Liver (tissue), 9 donors: Measurements from ENCODE around the gene E2F7. TPM values are rescaled to one million over a fixed set of nuclear protein-coding genes. Genes with fewer than 3 reads are reported as not detected.

Experiments used
- DNase-seq: peaks from one replicate; pipeline ENCODE4 v3.0.0-alpha.2; 2017; ENCODE audit warnings: low spot score
- H3K27ac ChIP-seq, 2 donors: one replicate each; pipeline ENCODE4 v1.7.0; 2013; ENCODE audit warnings: inconsistent platforms in 2 of 2, low read length in 2 of 2, control low read depth in 1 of 2, low read depth in 1 of 2, mild to moderate bottlenecking in 1 of 2
- H3K27me3 ChIP-seq, 4 donors: one replicate each; pipeline versions ENCODE4 v1.6.1 to v1.7.0; 2013; ENCODE audit warnings: low read length in 3 of 4, inconsistent platforms in 1 of 4, mild to moderate bottlenecking in 1 of 4, moderate library complexity in 1 of 4; ENCODE audit not compliant: control insufficient read depth in 4 of 4, insufficient read depth in 4 of 4
- H3K36me3 ChIP-seq, 4 donors: one replicate each; pipeline versions ENCODE4 v1.6.1 to v1.7.0; 2013; ENCODE audit warnings: low read length in 3 of 4, mild to moderate bottlenecking in 3 of 4, low read depth in 1 of 4, moderate library complexity in 1 of 4; ENCODE audit not compliant: control insufficient read depth in 4 of 4, insufficient read depth in 3 of 4
- H3K4me1 ChIP-seq, 4 donors: one replicate each; pipeline versions ENCODE4 v1.6.1 to v1.7.0; 2013; ENCODE audit warnings: low read length in 3 of 4, mild to moderate bottlenecking in 3 of 4, moderate library complexity in 1 of 4; ENCODE audit not compliant: control insufficient read depth in 4 of 4, insufficient read depth in 4 of 4
- H3K4me3 ChIP-seq, 3 donors: one replicate each; pipeline versions ENCODE4 v1.6.1 to v1.7.0; 2013; ENCODE audit warnings: low read length in 3 of 3, control low read depth in 1 of 3, low read depth in 1 of 3, mild to moderate bottlenecking in 1 of 3
- H3K9ac ChIP-seq, 2 donors: one replicate each; pipeline ENCODE4 v1.7.0; 2013; ENCODE audit warnings: low read length in 2 of 2, mild to moderate bottlenecking in 2 of 2, moderate library complexity in 2 of 2, control low read depth in 1 of 2, low read depth in 1 of 2
- H3K9me3 ChIP-seq, 4 donors: one replicate each; pipeline versions ENCODE4 v1.6.1 to v1.7.0; 2013; ENCODE audit warnings: low read length in 3 of 4; ENCODE audit not compliant: control insufficient read depth in 4 of 4
- ATF3 ChIP-seq: IDR thresholded peaks from 2 replicates; pipeline ENCODE4 v1.6.1; 2016; ENCODE audit warnings: antibody characterized with exemption
- CTCF ChIP-seq: fragments of 150-350 bp; IDR thresholded peaks from 2 replicates; pipeline ENCODE4 v1.5.1; 2017; ENCODE audit warnings: improper control_type of control experiment, low read depth, low read length; ENCODE audit not compliant: missing input control
- EGR1 ChIP-seq, 2 donors: IDR thresholded peaks; 2 replicates each; pipeline ENCODE4 v1.6.1; 2016 to 2018; ENCODE audit warnings: antibody characterized with exemption in 2 of 2, low read depth in 2 of 2
- FOXA1 ChIP-seq: IDR thresholded peaks from 2 replicates; pipeline ENCODE4 v1.6.1; 2016; ENCODE audit warnings: antibody characterized with exemption
- FOXA2 ChIP-seq: IDR thresholded peaks from 2 replicates; pipeline ENCODE4 v1.6.1; 2016; ENCODE audit warnings: antibody characterized with exemption
- GABPA ChIP-seq, 2 donors: IDR thresholded peaks in 1 of 2; conservative IDR thresholded peaks in 1 of 2; 2 replicates each; pipeline ENCODE4 v1.6.1; 2016; ENCODE audit warnings: antibody characterized with exemption in 2 of 2, mild to moderate bottlenecking in 1 of 2, moderate library complexity in 1 of 2
- HNF4A ChIP-seq, 2 donors: conservative IDR thresholded peaks; 2 replicates each; pipeline ENCODE4 v1.6.1; 2016; ENCODE audit warnings: antibody characterized with exemption in 2 of 2, mild to moderate bottlenecking in 2 of 2
- JUND ChIP-seq, 2 donors: IDR thresholded peaks; 2 replicates each; pipeline ENCODE4 v1.6.1; 2016; ENCODE audit warnings: antibody characterized with exemption in 2 of 2
- NR2F2 ChIP-seq: IDR thresholded peaks from 2 replicates; pipeline ENCODE4 v1.6.1; 2016; ENCODE audit warnings: antibody characterized with exemption
- RAD21 ChIP-seq, 2 donors: IDR thresholded peaks; 2 replicates each; pipeline ENCODE4 v1.6.1; 2016; ENCODE audit warnings: antibody characterized with exemption in 2 of 2, mild to moderate bottlenecking in 2 of 2
- RXRA ChIP-seq, 2 donors: IDR thresholded peaks; 2 replicates each; pipeline ENCODE4 v1.6.1; 2017 to 2018; ENCODE audit warnings: antibody characterized with exemption in 2 of 2, mild to moderate bottlenecking in 1 of 2
- TAF1 ChIP-seq: conservative IDR thresholded peaks from 2 replicates; pipeline ENCODE4 v1.6.1; 2016; ENCODE audit warnings: antibody characterized with exemption, mild to moderate bottlenecking
- YY1 ChIP-seq: IDR thresholded peaks from 2 replicates; pipeline ENCODE4 v1.6.1; 2016; ENCODE audit warnings: antibody characterized with exemption, mild to moderate bottlenecking
- WGBS: extraction: QIAGEN DNeasy Blood & Tissue Kit; methylation state at CpG from one replicate; pipeline ENCODE4 v1.1.7; 2013; 5-methylcytosine and 5-hydroxymethylcytosine counted together
- polyA plus RNA-seq, 2 donors: library from polyadenylated mRNA; stranded (reverse) in 1 of 2; unstranded in 1 of 2; fragments of 200-250 nt in 1 of 2; fragments of >200 nt in 1 of 2; fragmentation: Nextera tagmentation in 1 of 2; extraction: Ambion mirVana in 1 of 2; gene quantifications; one replicate each; pipeline versions ENCODE4 v1.2.1 to v1.2.3, GENCODE V29; 2013 to 2015
- total RNA-seq, 2 donors: library from RNA; depleted of rRNA; stranded (reverse); fragments of >200 nt; gene quantifications; one replicate each; pipeline ENCODE4 v1.2.3, GENCODE V29; 2014
- TF ChIP-seq, protein P1 (sequence below): IDR thresholded peaks from 2 replicates; pipeline ENCODE4 v1.6.1; 2016; ENCODE audit warnings: antibody characterized with exemption
- TF ChIP-seq, protein P2 (sequence below): IDR thresholded peaks from 2 replicates; pipeline ENCODE4 v1.6.1; 2016; ENCODE audit warnings: antibody characterized with exemption
- TF ChIP-seq, protein P3 (sequence below): IDR thresholded peaks from 2 replicates; pipeline ENCODE4 v1.6.1; 2016; ENCODE audit warnings: antibody characterized with exemption, mild to moderate bottlenecking
- donor health status: healthy.
- donor health status: healthy.
- donor health status: healthy.
- donor health status: healthy.
- donor health status: healthy.

Gene E2F7
- total and polyA plus RNA-seq, 4 donors: 0.13 to 5.8 (median 0.17) TPM; not detected in 1

GRCh38 chr12:76998386-76998785 is 67.0 kb downstream of the E2F7 start:
- H3K4me1 ChIP-seq: no peaks in the 10 kb centered on the region
- H3K27ac ChIP-seq: no peak overlapping the region
- no peaks in the 10 kb centered on the region for H3K9me3 ChIP-seq
- DNase-seq: no peak
- H3K4me3 ChIP-seq: no peak overlapping the region
- H3K27me3 ChIP-seq: no peaks in the 10 kb centered on the region
- WGBS: 51% methylated on average over 4 of the region's 4 CpGs
- no peaks in the 10 kb centered on the region for H3K36me3 ChIP-seq
- TF ChIP-seq FOXA1: no peak
- TF ChIP-seq RAD21 (IDR thresholded peaks at IDR 0.05): no peak
- no peak for TF ChIP-seq EGR1 (IDR thresholded peaks at IDR 0.05; ENCODE audit: low read depth in 2 of 2)
- TF ChIP-seq FOXA2: no peak
- no peak for TF ChIP-seq JUND (IDR thresholded peaks at IDR 0.05)
- TF ChIP-seq CTCF: no peak
- TF ChIP-seq HNF4A (conservative IDR thresholded peaks at IDR 0.05): no peak
- TF ChIP-seq NR2F2: no peak
- no peak for TF ChIP-seq ATF3
- TF ChIP-seq GABPA (IDR thresholded peaks at IDR 0.05 in 1 of 2, conservative IDR thresholded peaks at IDR 0.05 in 1 of 2): no peak
- TF ChIP-seq TAF1: no peak
- no peak for TF ChIP-seq YY1
- TF ChIP-seq, protein P1, sequence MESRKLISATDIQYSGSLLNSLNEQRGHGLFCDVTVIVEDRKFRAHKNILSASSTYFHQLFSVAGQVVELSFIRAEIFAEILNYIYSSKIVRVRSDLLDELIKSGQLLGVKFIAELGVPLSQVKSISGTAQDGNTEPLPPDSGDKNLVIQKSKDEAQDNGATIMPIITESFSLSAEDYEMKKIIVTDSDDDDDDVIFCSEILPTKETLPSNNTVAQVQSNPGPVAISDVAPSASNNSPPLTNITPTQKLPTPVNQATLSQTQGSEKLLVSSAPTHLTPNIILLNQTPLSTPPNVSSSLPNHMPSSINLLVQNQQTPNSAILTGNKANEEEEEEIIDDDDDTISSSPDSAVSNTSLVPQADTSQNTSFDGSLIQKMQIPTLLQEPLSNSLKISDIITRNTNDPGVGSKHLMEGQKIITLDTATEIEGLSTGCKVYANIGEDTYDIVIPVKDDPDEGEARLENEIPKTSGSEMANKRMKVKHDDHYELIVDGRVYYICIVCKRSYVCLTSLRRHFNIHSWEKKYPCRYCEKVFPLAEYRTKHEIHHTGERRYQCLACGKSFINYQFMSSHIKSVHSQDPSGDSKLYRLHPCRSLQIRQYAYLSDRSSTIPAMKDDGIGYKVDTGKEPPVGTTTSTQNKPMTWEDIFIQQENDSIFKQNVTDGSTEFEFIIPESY: no peak
- TF ChIP-seq, protein P2, sequence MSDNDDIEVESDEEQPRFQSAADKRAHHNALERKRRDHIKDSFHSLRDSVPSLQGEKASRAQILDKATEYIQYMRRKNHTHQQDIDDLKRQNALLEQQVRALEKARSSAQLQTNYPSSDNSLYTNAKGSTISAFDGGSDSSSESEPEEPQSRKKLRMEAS: no peak
- H3K9ac ChIP-seq: no peak overlapping the region

- H3K4me1 ChIP-seq: no peaks in the 10 kb centered on the region
- no peak overlapping the region for H3K27ac ChIP-seq
- no peaks in the 10 kb centered on the region for H3K27me3 ChIP-seq
- DNase-seq: no peak
- WGBS: 85% methylated on average over 4 of the region's 4 CpGs
- no peaks in the 10 kb centered on the region for H3K9me3 ChIP-seq
- H3K9ac ChIP-seq: no peak overlapping the region
- no peaks in the 10 kb centered on the region for H3K36me3 ChIP-seq
- no peak overlapping the region for H3K4me3 ChIP-seq
- TF ChIP-seq HNF4A (conservative IDR thresholded peaks at IDR 0.05) (no peak), NR2F2 (no peak), TAF1 (no peak)
Measured at GRCh38 chr12:76997011-76997780, 68.2 kb downstream of the E2F7 start.

- WGBS: 20% methylated on average over 1 of the region's 1 CpG
- Histone ChIP-seq H3K36me3 (no peaks in the 10 kb centered on the region), H3K27me3 (no peaks in the 10 kb centered on the region), H3K9me3 (no peaks in the 10 kb centered on the region), H3K4me3 (no peak overlapping the region), H3K9ac (no peak overlapping the region), H3K4me1 (no peaks in the 10 kb centered on the region), H3K27ac (no peak overlapping the region)
- no peak for DNase-seq
- TF ChIP-seq RAD21 (IDR thresholded peaks at IDR 0.05) (no peak), GABPA (IDR thresholded peaks at IDR 0.05 in 1 of 2, conservative IDR thresholded peaks at IDR 0.05 in 1 of 2) (no peak), NR2F2 (no peak), FOXA2 (no peak), ATF3 (no peak), RXRA (IDR thresholded peaks at IDR 0.05) (no peak), JUND (IDR thresholded peaks at IDR 0.05) (no peak)
- TF ChIP-seq, protein P3, sequence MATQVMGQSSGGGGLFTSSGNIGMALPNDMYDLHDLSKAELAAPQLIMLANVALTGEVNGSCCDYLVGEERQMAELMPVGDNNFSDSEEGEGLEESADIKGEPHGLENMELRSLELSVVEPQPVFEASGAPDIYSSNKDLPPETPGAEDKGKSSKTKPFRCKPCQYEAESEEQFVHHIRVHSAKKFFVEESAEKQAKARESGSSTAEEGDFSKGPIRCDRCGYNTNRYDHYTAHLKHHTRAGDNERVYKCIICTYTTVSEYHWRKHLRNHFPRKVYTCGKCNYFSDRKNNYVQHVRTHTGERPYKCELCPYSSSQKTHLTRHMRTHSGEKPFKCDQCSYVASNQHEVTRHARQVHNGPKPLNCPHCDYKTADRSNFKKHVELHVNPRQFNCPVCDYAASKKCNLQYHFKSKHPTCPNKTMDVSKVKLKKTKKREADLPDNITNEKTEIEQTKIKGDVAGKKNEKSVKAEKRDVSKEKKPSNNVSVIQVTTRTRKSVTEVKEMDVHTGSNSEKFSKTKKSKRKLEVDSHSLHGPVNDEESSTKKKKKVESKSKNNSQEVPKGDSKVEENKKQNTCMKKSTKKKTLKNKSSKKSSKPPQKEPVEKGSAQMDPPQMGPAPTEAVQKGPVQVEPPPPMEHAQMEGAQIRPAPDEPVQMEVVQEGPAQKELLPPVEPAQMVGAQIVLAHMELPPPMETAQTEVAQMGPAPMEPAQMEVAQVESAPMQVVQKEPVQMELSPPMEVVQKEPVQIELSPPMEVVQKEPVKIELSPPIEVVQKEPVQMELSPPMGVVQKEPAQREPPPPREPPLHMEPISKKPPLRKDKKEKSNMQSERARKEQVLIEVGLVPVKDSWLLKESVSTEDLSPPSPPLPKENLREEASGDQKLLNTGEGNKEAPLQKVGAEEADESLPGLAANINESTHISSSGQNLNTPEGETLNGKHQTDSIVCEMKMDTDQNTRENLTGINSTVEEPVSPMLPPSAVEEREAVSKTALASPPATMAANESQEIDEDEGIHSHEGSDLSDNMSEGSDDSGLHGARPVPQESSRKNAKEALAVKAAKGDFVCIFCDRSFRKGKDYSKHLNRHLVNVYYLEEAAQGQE: no peak
- TF ChIP-seq, protein P1: no peak
Measured at GRCh38 chr12:76990716-76991115, 74.7 kb downstream of the E2F7 start.
